ENCODE measurements around the gene PTPRN2.

DNA sequence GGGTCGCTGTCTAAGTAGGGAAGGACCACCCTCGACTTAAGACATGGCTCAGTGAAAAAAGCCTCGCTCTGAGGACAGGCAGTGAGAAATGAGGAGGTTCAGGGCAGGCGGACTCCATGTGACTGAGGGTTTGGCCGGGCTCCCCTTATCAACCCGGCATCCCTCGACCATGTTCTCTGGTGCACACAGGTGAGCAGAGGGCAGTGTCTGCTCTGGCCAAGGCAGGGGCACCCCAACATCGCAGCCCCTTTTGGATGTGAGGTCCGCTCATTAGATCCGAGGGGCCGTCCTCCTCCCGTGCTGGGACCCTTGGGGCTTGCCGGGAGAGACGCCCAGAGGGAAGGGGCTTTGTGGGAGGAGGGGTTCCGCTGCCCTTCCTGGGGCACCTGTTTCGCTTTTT, 775.7 kb downstream of the PTPRN2 start:
- TF ChIP-seq, protein P1, sequence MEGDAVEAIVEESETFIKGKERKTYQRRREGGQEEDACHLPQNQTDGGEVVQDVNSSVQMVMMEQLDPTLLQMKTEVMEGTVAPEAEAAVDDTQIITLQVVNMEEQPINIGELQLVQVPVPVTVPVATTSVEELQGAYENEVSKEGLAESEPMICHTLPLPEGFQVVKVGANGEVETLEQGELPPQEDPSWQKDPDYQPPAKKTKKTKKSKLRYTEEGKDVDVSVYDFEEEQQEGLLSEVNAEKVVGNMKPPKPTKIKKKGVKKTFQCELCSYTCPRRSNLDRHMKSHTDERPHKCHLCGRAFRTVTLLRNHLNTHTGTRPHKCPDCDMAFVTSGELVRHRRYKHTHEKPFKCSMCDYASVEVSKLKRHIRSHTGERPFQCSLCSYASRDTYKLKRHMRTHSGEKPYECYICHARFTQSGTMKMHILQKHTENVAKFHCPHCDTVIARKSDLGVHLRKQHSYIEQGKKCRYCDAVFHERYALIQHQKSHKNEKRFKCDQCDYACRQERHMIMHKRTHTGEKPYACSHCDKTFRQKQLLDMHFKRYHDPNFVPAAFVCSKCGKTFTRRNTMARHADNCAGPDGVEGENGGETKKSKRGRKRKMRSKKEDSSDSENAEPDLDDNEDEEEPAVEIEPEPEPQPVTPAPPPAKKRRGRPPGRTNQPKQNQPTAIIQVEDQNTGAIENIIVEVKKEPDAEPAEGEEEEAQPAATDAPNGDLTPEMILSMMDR (IDR thresholded peaks at IDR 0.05), result no peak
- TF ChIP-seq POLR2A (IDR thresholded peaks at IDR 0.05) (no peak), EP300 (IDR thresholded peaks at IDR 0.05) (no peak), POLR2AphosphoS5 (IDR thresholded peaks at IDR 0.05) (no peak)
